HG02885 (cell line): ENCODE results near the gene PTF1A.

Source experiments
- ATAC-seq: cut with Tn5 transposase; IDR thresholded peaks from one replicate; pipeline ENCODE4 v1.9.1; 2021; ENCODE audit warnings: mild to moderate bottlenecking; ENCODE audit not compliant: unreplicated experiment, poor library complexity

Gene PTF1A

GRCh38 chr10:23186178-23186577 is 5.9 kb upstream of the PTF1A start:
- ATAC-seq: no peak

GRCh38 chr10:23186697-23187096 is 5.4 kb upstream of the PTF1A start:
- no peak for ATAC-seq

DNA sequence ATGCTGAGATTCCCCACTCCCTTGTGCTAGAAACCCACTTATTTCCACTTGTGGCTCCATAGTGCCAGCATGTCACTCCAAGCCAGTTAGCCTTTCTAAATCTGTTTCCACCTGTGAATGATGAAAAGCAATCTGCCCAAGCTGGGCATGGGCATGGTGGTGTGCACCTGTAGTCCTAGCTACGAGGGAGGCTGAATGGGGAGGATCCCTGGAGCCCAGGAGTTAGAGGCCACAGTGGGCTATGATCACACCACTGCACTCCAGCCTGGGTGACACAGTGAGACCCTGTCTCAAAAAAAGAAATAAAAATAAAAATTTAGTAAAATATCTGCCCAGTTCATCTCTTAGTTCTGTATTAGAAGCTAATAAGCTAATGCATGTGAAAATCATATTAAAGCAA is 5.0 kb upstream of the PTF1A start:
- no peak for ATAC-seq

- ATAC-seq: no peak
Measured at GRCh38 chr10:23189024-23189423, 3.1 kb upstream of the PTF1A start.

DNA sequence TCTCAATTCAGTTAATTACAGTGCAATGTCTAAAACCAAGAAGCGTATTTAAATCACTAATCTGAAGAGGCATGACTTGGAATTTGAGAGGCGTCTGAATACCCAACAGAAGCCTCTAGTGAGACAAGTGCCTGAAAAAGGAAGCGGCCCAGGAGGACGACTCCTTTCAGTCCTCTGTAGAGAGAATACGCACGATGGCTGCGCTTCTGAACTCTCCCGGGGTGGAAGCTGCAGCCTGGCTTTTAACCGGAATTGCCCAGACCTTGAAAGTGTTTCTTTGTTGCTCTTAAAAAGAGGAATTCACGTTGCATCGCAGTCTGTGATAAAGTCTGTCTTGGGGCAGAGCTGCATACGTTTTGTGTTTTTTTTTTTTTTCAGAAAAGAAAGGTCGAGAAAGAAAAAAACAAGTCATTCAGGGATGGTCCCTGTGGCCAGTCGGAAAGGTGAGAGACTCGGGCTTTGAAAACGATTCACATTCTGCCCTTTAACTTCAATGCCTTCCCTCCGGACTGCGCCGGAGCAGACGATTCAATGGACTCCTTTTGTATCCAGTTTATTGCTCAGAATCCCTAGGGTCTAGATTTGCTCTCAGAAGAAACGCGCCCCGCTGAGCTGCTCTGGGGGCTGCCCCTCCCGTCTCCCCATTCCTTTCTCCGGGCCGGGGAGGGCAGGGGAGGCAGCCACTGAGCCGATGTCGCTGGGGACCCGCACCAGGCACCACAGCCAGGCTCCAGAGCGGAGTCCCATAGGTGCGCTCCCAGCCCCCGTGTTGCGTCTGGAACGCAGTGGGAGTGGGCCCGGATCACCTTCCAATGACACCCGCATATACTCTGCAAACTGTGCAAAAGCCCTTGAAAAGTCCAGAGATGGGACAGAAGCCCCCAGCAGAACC is 994 bp upstream of the PTF1A start:
- no peak for ATAC-seq

DNA sequence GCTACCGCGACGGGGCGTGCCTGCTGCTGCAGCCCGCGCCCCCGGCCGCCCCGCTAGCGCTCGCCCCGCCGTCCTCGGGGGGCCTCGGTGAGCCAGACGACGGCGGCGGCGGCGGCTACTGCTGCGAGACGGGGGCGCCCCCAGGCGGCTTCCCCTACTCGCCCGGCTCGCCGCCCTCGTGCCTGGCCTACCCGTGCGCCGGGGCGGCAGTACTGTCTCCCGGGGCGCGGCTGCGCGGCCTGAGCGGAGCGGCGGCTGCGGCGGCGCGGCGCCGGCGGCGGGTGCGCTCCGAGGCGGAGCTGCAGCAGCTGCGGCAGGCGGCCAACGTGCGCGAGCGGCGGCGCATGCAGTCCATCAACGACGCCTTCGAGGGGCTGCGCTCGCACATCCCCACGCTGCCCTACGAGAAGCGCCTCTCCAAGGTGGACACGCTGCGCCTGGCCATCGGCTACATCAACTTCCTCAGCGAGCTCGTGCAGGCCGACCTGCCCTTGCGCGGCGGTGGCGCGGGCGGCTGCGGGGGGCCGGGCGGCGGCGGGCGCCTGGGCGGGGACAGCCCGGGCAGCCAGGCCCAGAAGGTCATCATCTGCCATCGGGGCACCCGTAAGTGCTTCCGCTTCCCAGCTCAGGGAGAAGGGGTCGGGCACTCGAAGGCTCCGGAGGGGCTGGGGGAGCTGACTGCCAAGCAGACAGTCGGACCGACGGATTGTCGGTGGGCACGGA is 761 bp downstream of the PTF1A start:
- no peak for ATAC-seq

- no peak for ATAC-seq
Measured at GRCh38 chr10:23193435-23194074, 1.4 kb downstream of the PTF1A start.

- no peak for ATAC-seq
Measured at GRCh38 chr10:23194471-23194965, 2.4 kb downstream of the PTF1A start.

GRCh38 chr10:23194966-23195845 is 3.1 kb downstream of the PTF1A start:
- ATAC-seq: no peak

DNA sequence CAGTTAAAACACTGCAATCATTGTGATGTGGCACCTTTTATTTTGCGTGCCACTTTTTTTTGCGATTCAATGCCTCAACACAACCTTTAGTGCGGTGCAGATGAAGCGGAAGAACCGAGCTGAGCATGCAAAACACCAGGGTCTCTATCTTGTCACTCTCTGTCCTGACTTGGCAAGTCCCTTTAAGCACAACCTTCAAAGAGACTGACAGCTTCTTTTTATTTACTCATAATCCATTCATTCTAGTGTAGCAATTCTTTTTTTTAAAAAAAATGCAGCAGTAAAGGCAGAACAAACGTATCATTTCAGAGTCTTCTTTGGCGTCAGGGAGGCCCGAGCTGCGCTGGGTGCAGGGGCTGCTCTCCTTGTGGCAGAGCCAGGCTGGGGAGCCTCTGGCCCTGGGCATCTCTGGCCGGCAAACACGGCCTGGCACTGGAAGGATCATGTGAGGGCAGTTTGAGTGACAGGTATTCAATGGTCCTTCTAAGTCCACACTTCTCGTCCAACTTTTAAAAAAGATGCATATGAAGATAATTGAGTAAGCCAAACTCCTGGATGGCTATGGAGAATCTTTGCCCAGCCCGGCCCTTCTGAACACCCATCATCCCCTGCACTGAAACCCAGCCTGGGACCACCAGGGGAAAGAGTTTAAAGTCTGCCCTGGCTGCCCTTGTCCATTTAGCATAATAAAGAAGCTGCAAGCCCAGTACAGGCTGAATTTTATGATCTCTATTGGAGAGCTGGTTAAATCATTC is 3.9 kb downstream of the PTF1A start:
- no peak for ATAC-seq

DNA sequence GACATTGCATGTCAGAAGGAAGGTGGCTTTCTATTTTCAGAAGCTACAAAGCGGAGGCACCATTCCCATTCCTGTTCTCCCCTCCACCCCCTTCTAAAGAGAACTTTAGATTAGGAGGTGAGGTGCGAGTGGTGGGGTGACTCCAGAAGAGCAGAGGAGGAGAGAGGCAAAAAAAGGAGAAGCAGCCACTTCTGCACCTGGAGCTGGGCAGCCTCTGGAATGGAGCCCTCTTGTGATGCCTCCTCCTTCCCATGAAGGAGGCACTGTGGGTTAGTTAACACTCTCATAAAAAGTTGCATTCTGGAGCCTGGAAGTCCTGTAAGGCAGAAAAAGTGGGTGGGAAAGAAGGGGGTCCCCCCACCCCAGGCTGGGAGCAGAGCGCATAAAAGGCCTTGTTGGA is 4.8 kb downstream of the PTF1A start:
- no peak for ATAC-seq

DNA sequence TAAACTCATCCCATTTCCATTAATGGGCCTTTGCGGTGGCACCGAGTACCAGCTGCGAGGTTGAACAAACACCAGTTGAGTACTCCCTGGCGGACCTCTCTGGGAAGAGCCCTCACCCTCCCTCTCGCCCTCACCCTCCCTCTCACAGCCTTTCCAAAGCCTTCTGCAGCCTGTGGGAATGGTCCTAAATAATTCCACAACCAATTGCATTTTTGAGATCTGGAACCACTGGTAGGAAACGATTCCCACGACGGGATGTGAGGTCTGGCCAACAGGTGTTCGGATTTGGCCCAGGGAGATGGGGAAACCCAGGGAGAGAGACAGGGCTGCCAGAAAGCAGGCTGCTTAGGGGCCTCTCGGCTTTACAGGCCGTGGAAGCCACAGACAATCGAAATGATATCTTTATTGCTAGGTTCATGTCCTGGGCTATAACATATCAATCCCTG is 5.3 kb downstream of the PTF1A start:
- no peak for ATAC-seq

DNA sequence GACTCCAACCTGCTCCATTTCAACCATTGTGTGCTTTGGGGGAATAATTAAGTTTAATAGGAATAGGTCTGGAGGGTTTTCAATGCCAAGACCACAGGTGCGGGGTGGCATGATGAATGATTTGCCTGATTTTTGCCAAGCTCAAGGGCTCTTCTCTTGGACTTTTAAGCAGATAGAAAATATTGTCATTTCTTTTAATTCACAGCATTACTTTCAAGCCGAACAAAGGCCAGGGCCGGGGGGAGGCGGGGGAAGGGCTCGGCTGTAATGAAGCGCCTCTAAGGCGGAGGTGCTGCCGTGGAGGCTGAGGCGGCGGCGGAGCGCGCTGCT is 6.5 kb downstream of the PTF1A start:
- ATAC-seq: no peak

- no peak for ATAC-seq
Measured at GRCh38 chr10:23198940-23199767, 7.0 kb downstream of the PTF1A start.

- ATAC-seq: no peak
Measured at GRCh38 chr10:23199768-23200511, 7.8 kb downstream of the PTF1A start.

GRCh38 chr10:23200586-23200985 is 8.5 kb downstream of the PTF1A start:
- ATAC-seq: no peak

GRCh38 chr10:23200997-23201652 is 9.0 kb downstream of the PTF1A start:
- ATAC-seq: no peak
